HTR-8/SVneo (cell line): ENCODE data around the gene ZNF474.

Experiments used
- DNase-seq: peaks from one replicate; pipeline ENCODE4 v3.0.0; 2011; ENCODE audit warnings: low spot score, mixed read lengths; ENCODE audit not compliant: insufficient read length
- FAIRE-seq: peaks from 2 replicates; lab custom pipeline; 2011; peaks lifted over from hg19 to GRCh38; lab: Jason Lieb, UNC

Gene ZNF474

GRCh38 chr5:122114501-122114900, 14.8 kb upstream of the ZNF474 start:
- no peak for FAIRE-seq
- no peak for DNase-seq

GRCh38 chr5:122118356-122118948, 10.9 kb upstream of the ZNF474 start:
- FAIRE-seq (no peak), DNase-seq (no peak)

- FAIRE-seq: no peak
Observed at GRCh38 chr5:122119205-122119604, 10.1 kb upstream of the ZNF474 start.

GRCh38 chr5:122120493-122120892, 8.9 kb upstream of the ZNF474 start:
- DNase-seq (no peak), FAIRE-seq (no peak)

More at GRCh38 chr5:122119205-122119604, 10.1 kb upstream of the ZNF474 start:
- no peak for DNase-seq

GRCh38 chr5:122120957-122121356, 8.4 kb upstream of the ZNF474 start:
- DNase-seq (no peak), FAIRE-seq (peak; percentile 33)

- no peak for FAIRE-seq
- no peak for DNase-seq
Observed at GRCh38 chr5:122121479-122122465, 7.6 kb upstream of the ZNF474 start.

GRCh38 chr5:122124766-122125165, 4.6 kb upstream of the ZNF474 start:
- DNase-seq: no peak
- FAIRE-seq: no peak

- peak; percentile 2 for DNase-seq
- no peak for FAIRE-seq
Observed at GRCh38 chr5:122126177-122126755, 3.1 kb upstream of the ZNF474 start.

- FAIRE-seq (no peak), DNase-seq (no peak)
Observed at GRCh38 chr5:122126756-122127321, 2.5 kb upstream of the ZNF474 start.

GRCh38 chr5:122130152-122130551, 806 bp downstream of the ZNF474 start:
- no peak for DNase-seq
- no peak for FAIRE-seq

GRCh38 chr5:122137702-122138101, 8.4 kb downstream of the ZNF474 start:
- FAIRE-seq (no peak), DNase-seq (no peak)

- DNase-seq: no peak
- no peak for FAIRE-seq
Observed at GRCh38 chr5:122138356-122138755, 9.0 kb downstream of the ZNF474 start.

- no peak for DNase-seq
- no peak for FAIRE-seq
Observed at GRCh38 chr5:122140900-122141299, 11.6 kb downstream of the ZNF474 start.

GRCh38 chr5:122141751-122142150, 12.4 kb downstream of the ZNF474 start:
- no peak for FAIRE-seq
- DNase-seq: no peak

GRCh38 chr5:122142480-122143164, 13.3 kb downstream of the ZNF474 start:
- FAIRE-seq (peak; percentile 46), DNase-seq (peak; percentile 21)

GRCh38 chr5:122144236-122144635, 14.9 kb downstream of the ZNF474 start:
- no peak for FAIRE-seq
- no peak for DNase-seq

GRCh38 chr5:122145906-122146305, 16.6 kb downstream of the ZNF474 start:
- DNase-seq (no peak), FAIRE-seq (no peak)

GRCh38 chr5:122149321-122150090, 20.2 kb downstream of the ZNF474 start:
- no peak for DNase-seq
- FAIRE-seq: no peak

- FAIRE-seq: no peak
- no peak for DNase-seq
Observed at GRCh38 chr5:122150215-122150614, 20.9 kb downstream of the ZNF474 start.
